ENCODE measurements around the gene SORBS2. TPM values are rescaled to one million over a fixed set of nuclear protein-coding genes. Genes with fewer than 3 reads are reported as not detected.

Gene SORBS2
- total RNA-seq, 1 donor from 2014 or later: 19.6 TPM

DNA sequence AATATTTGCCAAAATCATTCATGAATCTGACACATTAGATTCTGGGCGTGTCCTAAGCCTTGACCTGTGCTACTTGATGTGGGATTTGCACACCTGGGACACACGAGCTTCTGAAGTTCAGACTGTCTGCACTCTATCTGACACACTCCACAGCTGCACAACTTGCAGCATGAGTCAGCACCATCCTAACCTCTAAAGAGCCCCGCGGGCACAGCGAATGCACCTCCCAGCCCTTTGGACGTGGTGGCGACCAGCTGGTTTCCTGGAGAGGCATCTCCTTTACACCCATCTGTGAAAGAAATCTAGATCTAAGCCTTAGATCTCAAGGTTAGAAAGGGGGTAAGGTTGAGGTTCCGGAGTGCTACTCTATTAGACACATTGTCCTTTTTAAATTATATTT is 69.2 kb downstream of the SORBS2 start:
- peak; percentile 74 for DNase-seq (ENCODE audit: low read depth)

DNA sequence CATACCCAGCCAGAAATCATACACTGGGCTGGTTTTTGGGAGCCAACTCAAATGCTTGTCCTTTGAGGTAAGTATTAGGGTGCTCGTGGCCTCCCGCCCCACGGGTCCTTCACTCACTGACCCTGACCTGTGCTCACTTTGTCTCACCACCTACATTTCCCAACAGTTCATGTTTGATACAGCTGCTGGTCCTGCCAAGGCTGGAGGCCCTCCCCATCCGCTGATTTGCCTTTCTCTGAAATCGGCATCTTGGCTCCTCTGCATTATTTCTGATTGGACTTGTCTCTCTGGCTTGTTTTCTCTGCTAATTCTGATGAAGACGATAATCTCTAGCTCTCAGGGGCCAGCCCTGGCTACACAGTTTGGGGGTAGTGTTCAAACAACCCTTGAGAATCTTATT is 70.2 kb downstream of the SORBS2 start:
- no peak for DNase-seq (ENCODE audit: low read depth)

DNA sequence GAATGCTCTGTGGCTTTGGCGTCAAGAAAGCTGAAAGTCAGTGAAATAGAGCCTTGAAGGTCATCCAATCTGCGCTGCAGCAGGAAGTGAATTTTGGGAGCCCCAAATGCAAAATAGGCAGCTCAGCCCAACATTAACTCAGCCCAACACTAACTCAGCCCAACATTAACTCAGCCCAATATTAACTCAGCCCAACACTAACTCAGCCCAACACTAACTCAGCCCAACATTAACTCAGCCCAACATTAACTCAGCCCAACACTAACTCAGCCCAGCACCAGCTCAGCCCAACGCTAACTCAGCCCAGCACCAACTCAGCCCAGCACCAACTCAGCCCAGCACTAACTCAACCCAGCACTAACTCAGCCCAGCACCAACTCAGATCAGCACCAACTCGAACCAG is 71.5 kb downstream of the SORBS2 start:
- no peak for DNase-seq (ENCODE audit: low read depth)

DNA sequence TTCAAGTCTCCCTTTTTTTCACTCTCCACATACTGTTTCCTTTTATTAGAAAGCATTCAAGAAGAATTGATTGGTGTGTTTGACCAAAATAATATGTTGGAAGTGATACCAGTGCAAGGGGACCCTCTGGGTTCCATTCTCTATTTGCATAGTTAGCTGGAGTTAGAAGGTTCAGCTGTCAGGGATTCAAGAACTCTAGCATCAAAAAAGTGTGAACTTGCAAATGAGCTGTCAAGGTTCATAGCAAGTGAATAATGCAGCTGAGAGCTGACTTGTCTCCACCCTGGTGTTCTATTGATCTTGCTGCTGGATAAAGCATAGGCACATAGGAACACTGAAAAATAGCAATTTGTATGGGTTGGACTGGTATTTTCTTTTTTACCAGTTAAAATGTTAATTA is 73.2 kb downstream of the SORBS2 start:
- no peak for DNase-seq (ENCODE audit: low read depth)

DNA sequence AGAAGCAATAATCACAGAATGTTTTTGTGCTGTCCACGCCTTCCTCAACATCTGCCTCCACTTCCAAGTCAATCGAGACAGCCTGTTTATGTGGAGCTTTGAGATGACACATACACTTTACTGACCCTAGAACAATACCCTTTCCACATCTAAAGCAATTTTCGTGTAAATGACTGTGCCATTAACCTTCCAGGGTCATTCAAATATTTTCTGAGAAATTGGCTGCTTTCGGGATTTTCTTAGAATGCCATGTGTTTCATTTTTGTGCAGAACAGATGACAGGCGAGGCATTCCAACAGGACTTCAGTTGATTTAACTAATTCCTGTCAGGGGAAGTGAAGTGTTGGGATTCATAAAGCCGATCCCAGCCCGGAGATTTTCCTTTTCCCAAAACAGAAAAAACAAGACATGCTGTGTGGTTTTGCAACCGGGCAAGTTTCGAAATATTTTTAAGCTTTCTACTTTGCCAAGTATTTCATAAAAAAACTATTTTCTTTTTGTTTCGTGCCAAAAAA is 73.9 kb downstream of the SORBS2 start:
- DNase-seq (ENCODE audit: low read depth): peak; percentile 72

DNA sequence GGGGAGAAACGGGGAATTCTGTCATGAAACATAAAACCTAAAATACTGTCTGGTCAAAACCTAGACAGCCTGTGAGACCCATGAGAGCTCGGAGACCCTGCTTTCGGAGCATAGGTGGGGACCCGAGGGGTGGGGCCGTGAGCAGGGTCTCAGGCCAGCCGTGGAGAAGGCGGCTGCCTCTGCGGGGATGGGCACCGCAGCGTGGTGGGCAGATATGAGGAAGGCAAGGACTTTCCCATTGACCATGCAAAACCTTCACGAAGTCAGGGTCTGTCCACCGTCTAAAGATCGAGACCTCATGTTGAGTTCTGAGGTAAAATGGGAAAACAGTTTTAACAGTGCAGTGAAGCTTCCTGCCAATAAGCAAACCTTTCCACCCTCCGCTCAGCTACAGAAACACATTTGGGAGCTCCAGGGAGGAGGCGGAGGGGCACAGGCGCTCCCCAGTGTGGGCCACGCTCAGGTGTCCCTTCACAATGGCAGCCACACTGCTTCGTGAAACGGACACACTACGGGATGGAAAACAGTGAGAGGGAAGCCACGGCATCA is 74.4 kb downstream of the SORBS2 start:
- no peak for DNase-seq (ENCODE audit: low read depth)

DNA sequence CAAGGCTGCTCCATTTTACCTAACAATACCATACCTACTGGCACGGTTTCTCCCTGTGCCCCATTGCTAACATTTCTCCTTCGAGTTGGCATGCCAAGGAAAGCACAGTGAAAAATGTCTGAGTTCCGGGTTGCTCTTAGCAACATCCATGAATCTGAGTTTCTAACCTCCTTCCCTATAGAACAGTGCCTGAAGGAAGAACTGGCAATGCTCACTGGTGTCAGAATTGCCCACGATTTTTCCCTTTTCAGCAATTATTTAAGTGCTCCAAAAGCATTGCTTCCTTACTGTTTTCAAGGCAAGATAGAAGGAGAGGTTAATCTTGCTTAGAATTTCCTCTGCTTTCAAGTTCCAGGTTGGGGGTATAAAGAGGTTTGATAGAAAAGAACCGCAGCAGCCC is 75.1 kb downstream of the SORBS2 start:
- no peak for DNase-seq (ENCODE audit: low read depth)

DNA sequence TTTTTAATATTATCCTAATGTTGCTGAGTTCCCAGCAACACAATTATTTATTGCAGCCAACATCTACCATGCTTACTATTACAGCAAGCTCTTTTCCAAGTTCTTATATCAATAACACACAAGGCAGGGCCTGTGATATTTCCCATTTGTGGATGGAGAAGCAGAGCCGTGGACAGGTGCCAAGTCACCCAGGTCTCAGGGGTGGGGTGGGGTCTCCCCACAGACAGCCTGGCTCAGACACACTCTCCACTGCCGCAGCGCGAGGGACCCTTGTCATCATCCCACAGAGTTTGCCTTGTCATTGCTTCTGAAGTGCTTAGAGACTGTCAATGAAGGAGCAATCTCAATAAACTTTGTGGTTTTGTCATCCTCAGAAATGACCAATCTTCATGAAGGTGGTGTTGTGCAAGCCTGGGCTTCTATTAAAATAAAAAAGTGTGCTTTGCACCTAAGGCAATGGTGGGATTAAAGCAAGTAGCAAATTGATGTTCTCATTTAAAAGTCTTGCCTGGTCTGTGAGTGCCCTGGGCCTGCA is 76.1 kb downstream of the SORBS2 start:
- DNase-seq (ENCODE audit: low read depth): no peak

DNA sequence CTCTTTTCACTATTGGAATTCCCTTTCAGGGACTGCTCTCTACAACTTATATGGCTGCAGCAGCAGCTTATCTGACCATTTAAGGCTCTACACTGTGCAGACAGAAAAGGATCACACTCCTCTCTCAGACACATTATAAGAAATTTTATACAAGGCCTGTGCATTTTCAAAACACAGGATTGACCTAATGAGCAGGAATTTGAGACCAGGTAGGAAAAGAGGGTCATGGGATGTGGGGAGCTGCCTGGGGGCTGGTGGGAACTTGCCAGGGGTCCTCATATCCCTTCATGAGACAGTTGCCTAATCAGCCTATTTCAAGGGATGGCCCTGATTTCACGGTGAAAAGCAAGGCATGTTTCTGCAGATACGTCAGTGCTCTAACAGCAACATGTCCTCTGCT is 77.1 kb downstream of the SORBS2 start:
- DNase-seq (ENCODE audit: low read depth): no peak

DNA sequence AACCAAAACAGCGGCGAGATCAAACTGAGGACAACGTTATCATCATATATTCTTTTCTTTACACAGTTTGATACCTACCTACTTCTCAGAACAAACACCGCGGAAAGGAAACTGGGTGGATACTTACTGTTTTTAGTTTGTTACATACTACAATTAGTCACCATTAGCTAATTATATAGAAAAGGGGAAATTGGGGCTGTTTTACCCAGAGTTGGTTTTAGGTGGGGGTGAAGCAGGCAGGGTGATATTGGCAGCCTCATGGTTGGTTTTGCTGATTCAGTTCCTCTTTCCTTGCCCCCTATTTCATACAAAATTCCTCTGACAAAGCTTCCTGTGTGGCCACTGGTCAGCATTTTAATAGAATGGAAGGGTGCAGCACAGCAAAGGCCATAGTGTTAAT is 77.8 kb downstream of the SORBS2 start:
- no peak for DNase-seq (ENCODE audit: low read depth)

DNA sequence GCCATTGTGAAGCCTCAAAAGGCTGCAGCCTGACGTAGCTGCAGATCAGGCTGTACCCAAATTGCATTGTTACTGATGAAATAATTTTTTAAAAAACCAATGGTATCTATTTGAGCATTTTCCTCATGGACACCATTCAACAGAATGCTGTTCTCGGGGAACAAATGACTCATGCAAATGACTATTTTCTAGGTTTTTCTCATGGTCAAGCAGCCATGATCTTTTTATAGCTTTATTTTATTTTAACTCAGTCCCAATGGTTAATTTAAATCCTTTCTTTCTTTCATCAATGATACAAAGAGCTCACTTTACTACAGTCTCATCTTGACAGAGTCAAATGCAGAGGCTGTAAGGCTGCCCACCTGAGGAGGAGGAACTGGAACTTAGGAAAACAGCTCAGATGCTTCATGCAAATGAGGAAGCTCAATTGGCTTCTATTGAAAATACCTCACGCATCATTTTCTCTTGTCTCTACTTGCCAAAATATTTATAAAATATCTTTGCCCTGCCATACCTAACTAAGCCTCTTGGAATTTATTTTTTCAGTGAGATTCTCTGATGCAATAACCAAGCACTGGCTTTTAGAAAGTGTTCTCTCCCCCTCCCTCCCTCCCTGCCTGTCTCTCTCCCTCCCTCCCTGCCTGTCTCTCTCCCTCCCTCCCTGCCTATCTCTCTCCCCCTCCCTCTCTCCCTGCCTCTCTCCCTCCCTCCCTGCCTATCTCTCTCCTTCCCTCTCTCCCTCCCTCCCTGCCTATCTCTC is 81.0 kb downstream of the SORBS2 start:
- no peak for DNase-seq (ENCODE audit: low read depth)

DNA sequence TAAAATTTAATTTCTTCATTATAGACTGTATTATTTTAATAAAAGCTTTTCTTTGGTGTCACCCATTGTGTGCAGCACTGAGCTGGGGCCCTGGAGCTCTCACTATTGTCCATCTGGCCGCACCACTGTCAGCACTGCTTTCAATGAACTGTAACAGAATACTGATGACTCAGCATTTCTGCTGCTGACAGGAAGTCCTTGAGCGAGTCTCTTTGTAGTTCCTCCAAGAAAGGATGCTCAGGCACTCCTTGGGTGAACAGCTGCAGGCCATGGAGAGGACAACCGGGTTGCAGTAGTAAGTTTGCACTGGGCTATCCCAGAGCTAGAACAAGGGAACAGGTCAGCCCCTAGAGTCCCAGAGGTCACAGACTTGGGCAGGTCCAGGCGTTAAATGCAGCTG is 81.6 kb downstream of the SORBS2 start:
- DNase-seq (ENCODE audit: low read depth): peak; percentile 56

DNA sequence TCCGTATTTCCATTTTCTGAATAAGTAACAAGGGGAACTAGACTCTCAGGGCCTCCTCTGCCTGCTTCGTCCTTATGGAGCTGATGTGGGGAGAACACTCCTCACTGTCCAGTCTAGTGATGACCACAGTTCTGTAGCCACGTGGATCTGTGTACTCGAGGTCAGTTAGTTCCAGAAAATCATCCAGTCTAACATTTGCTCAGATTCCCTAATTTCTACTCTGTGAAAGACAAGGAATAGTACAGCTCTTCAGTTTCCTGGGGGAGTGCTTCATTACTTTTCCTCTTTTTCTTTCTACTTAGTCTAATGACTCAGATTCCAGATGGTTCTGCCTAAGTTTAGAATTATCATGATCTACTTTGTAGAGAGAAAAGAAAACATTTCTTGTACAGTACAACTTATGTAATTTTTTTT is 82.6 kb downstream of the SORBS2 start:
- no peak for DNase-seq (ENCODE audit: low read depth)

DNA sequence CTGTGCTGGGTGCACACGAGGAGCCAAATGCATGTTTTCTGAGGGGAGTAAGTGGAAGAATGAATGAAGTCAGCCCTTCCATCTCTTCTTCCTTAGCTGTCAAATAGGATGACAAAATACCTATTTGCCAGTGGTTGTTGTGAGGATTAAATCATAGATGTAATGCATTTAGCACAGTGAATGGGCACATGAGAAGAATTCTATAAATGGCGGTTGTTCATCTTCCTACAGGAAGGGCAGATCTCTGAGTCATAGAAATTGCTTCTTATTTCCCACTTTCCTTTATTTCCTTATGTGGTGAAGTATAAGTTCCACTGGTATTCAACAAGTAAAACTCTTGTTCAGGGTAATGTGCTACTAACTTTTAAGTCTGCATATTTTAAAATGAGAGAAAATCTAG is 83.1 kb downstream of the SORBS2 start:
- no peak for DNase-seq (ENCODE audit: low read depth)

DNA sequence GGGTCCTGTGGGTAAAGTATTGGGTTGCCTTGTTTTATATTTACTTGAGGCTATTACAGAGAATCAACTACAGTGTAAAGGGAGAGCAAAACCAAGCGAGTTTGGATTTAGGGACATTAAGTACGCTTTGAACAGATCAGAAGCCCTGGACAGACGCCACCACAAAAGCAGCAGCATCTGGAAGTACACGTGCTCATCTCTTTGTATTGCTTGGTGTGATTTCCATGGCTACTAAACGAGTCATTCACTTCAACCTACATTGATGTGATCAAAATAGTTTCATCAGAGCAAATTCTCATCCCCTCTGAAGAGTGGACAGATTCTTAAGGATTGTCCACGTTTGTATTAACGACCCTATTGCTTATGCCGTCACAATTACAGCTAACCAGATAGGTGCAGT is 85.1 kb downstream of the SORBS2 start:
- no peak for DNase-seq (ENCODE audit: low read depth)

DNA sequence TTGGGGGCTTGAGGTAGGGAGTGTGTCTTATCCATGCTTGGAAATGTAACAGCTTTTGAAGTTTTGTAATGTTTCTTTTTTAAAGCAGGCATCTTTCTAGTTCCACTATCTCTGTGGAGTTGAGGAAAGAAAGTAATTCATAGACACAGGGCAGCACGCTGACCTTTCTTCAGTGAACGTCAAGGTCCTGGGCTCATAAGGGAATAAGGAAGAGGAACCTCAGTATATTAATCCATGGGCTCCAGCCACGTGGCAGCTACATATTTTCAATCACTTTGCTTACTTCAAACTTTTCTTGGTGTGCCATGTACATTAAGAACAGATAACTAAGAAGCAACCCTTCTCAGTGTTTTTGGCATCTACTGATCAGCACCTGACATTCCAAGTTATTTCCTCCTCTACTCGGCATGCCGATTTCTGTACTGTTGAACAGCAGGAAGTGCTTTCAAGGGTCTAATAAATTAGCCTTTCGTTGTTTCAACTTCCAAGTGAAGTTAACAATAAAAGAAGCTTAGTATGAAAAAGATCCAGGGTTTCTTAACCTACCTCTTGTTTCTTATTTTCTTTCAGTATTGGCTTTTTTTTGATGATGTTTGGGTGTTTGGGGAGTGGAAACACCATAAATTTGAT is 88.2 kb downstream of the SORBS2 start:
- no peak for DNase-seq (ENCODE audit: low read depth)

DNA sequence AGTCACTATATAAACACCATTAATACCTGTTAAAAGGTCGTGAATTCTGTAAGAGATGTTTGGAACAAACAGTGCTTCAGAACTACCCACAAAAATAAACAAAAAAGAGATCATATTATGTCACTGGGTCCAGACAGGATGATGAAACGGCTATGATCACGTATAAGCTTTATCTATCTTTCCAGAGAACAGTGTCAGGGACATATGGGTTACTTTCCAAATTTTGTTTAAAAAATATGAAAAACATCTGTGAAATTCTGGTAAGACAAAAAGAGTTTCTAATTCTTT is 90.0 kb downstream of the SORBS2 start:
- no peak for DNase-seq (ENCODE audit: low read depth)

DNA sequence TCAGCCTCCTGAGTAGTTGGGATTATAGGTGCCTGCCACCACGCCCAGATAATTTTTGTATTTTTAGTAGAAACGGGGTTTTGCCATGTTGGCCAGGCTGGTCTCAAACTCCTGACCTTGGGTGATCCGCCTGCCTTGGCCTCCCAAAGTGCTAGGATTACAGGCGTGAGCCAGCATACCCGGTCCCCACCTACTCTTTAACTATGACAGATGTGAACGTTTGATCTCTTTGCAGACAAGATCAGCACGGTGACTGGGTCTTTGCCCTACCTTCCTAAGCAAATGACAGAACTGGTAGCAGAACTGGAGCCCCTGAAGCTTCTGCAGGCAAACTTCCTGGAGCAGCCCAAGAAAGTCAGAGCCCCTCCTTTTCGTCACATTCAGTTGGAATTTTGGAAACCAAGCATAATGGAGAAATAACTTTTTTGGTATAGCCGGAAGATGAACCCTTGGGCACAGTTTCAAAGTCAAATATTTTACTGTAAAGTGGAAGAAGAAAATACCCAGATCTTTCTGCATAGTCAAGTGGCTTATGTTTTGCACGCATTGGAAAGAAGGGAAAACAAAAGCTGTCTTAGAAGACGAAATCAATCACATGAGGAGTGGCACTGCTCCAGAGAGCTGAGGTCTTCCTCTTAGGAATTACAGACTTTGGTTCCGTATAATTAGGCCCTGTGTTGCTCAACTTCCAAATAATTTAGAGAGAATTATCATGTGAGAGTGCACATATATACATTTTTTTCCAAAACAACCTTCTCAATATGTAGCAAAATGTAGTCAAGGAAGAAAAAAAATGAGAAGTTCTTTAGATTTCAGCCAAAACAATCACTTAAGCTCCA is 90.6 kb downstream of the SORBS2 start:
- no peak for DNase-seq (ENCODE audit: low read depth)

DNA sequence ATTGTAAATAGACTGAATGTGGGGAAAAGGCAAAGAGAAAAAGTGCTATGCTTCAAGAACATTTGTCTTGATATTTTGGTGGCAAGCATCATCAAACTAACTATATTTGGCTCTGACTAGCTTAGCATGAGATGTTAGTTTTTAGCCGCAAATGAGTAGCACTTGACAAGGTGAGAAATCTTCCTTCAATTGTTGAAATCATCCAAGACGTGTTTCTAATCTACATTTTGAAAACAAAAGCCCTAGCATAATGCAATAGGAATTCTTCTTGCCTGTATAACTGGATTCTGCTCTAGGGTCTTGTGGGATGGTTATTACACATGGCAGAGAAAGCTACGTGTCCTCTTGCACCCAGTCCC is 92.5 kb downstream of the SORBS2 start:
- DNase-seq (ENCODE audit: low read depth): no peak

DNA sequence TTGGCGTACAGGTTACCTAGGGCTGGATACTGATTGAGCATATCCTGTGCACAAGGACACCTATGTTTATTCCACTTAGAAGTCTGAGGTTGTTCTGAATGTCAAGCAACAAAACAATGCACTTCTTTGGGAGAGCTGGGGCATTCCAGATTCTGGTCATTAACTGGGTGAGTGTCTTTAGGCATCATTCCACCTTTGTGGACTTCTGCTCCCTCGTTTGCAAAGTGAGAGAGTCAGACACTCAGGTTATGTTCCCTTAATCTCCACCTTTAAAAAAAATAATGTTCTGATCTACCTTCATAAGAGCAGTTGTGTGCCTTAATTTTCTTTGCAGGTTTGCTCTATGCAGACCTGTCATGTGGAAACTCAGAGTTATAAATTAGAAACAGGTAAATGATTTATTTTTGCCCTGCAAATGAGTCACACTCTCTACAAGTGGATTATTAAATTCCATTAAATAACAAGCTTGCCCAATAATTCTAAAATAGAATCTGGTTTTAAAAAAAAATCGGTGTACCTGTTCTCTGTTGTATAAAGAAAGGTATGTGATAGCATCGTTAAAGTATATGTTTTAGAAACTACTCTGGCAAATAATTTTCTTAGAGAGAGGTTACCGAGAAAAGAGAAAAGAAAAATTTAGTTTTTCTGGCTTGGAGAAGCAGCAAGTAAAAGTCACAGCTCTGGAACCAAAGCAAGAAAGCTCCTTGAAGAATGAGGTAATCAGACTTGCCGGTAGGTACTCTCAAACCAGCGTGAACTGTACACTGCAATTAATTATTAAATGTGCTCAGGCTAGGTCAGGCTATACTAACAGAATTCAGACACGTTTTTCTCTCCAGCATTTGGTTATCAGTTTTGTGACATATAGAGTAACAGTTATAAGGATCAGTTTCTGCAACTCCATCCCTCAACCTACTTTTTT is 93.2 kb downstream of the SORBS2 start:
- no peak for DNase-seq (ENCODE audit: low read depth)

DNA sequence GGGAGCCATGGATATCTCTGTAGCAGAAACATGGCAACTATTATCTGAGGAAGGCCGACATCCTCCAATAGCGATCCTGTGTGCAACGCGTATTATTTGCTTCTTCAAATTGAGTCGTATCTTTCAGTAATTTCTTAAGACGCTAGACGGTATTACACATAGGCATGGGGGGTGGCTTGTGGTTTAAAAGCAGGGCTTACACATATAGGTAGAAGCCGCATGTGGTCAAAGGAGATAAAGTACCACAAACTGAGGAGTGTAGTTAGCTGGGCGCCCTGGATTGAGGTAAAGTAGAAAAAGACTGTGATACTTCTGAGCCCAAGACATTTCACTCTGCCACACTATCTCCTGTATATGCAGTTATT is 94.6 kb downstream of the SORBS2 start:
- no peak for DNase-seq (ENCODE audit: low read depth)

Measured in myocyte (in vitro differentiated cells).